Measurements from ENCODE around the gene AKR7A3.
"Not testable (repeated sequence)": the region's sequence is repeated elsewhere in the genome, so short reads cannot be mapped to it uniquely, and the experiment has no call there.

Gene AKR7A3

DNA sequence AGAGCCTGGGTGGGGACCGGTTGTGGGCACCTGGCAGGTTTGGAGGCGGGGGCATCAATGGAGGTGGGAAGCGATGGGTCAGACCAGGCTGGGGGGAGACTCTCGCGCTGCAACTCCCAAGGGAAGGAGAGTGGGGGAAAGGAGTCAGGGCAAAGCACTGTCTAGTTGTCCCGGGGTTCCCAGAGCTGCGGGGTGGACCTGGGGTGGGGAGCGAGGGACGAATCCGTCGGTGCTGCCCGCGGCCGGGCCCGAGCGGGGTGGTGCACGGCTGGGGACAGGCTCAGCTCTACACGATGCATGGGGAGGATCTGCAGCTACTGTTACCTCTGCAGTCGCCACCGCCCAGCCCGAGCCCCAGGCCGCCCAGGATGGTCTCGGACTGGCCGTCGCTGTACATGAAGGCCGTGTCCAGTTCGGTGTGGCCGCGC is 22.9 kb upstream of the AKR7A3 start:
- H3K36me3 ChIP-seq (ENCODE audit: control insufficient read depth in 2 of 2, insufficient read depth in 2 of 2, low read length in 2 of 2): peaks cover 9 to 15% of the 10 kb centered on the region in 2 donors
- peaks cover 40 to 45% of the 10 kb centered on the region in 2 donors for H3K4me1 ChIP-seq (ENCODE audit: control insufficient read depth in 2 of 2, insufficient read depth in 2 of 2, low read length in 2 of 2)
- no peaks in the 10 kb centered on the region for H3K9me3 ChIP-seq (ENCODE audit: control insufficient read depth in 2 of 2, low read length in 2 of 2)
- H3K9ac ChIP-seq (ENCODE audit: low read depth in 1 of 2, low read length in 2 of 2): peak overlapping the region; percentile 72 to 83
- H3K27me3 ChIP-seq (ENCODE audit: control insufficient read depth in 2 of 2, insufficient read depth in 2 of 2, low read length in 2 of 2): no peaks in the 10 kb centered on the region
- H3K27ac ChIP-seq (ENCODE audit: low read depth in 2 of 2, low read length in 2 of 2): peak overlapping the region; percentile 77 to 80
- H3K4me3 ChIP-seq (ENCODE audit: low read length in 2 of 2): peak overlapping the region; percentile 83 to 85

GRCh38 chr1:19310720-19311502 is 22.3 kb upstream of the AKR7A3 start:
- peak overlapping the region; percentile 72 to 83 for H3K9ac ChIP-seq (ENCODE audit: low read depth in 1 of 2, low read length in 2 of 2)
- H3K27me3 ChIP-seq (ENCODE audit: control insufficient read depth in 2 of 2, insufficient read depth in 2 of 2, low read length in 2 of 2): no peaks in the 10 kb centered on the region
- H3K9me3 ChIP-seq (ENCODE audit: control insufficient read depth in 2 of 2, low read length in 2 of 2): no peaks in the 10 kb centered on the region
- H3K36me3 ChIP-seq (ENCODE audit: control insufficient read depth in 2 of 2, insufficient read depth in 2 of 2, low read length in 2 of 2): peaks cover 15 to 18% of the 10 kb centered on the region in 2 donors
- peak overlapping the region; percentile 77 to 80 for H3K27ac ChIP-seq (ENCODE audit: low read depth in 2 of 2, low read length in 2 of 2)
- H3K4me3 ChIP-seq (ENCODE audit: low read length in 2 of 2): peak overlapping the region; percentile 83 to 85
- peaks cover 39 to 45% of the 10 kb centered on the region in 2 donors for H3K4me1 ChIP-seq (ENCODE audit: control insufficient read depth in 2 of 2, insufficient read depth in 2 of 2, low read length in 2 of 2)

DNA sequence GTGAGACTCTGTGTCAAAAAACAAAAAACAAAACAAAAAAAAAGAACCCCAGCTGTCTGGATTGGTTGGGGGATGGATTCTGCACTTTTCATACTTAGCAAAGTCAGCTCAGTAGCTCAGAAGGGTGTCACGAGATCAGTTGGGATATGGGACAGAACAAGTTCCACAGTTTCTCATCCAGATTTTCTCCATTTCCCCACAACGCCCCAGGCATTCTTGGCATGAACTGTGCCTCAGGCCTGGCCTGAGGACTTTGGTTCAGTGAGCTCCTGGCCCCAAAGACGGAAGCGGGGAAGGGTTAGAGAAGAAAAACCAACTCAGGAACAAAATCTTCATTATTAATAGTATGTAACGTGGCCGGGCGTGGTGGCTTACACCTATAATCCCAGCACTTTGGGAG is 21.5 kb upstream of the AKR7A3 start:
- Histone ChIP-seq H3K27me3 (ENCODE audit: control insufficient read depth in 2 of 2, insufficient read depth in 2 of 2, low read length in 2 of 2) (no peaks in the 10 kb centered on the region), H3K36me3 (ENCODE audit: control insufficient read depth in 2 of 2, insufficient read depth in 2 of 2, low read length in 2 of 2) (peaks cover 23 to 24% of the 10 kb centered on the region in 2 donors), H3K9me3 (ENCODE audit: control insufficient read depth in 2 of 2, low read length in 2 of 2) (no peaks in the 10 kb centered on the region), H3K4me1 (ENCODE audit: control insufficient read depth in 2 of 2, insufficient read depth in 2 of 2, low read length in 2 of 2) (peaks cover 37 to 45% of the 10 kb centered on the region in 2 donors), H3K27ac (ENCODE audit: low read depth in 2 of 2, low read length in 2 of 2) (no peak overlapping the region), H3K4me3 (ENCODE audit: low read length in 2 of 2) (no peak overlapping the region), H3K9ac (ENCODE audit: low read depth in 1 of 2, low read length in 2 of 2) (no peak overlapping the region)

- Histone ChIP-seq H3K27ac (ENCODE audit: low read depth in 2 of 2, low read length in 2 of 2) (peak overlapping the region; percentile 24 to 79), H3K4me1 (ENCODE audit: control insufficient read depth in 2 of 2, insufficient read depth in 2 of 2, low read length in 2 of 2) (peaks cover 37 to 45% of the 10 kb centered on the region in 2 donors), H3K9ac (ENCODE audit: low read depth in 1 of 2, low read length in 2 of 2) (no peak overlapping the region), H3K4me3 (ENCODE audit: low read length in 2 of 2) (no peak overlapping the region), H3K36me3 (ENCODE audit: control insufficient read depth in 2 of 2, insufficient read depth in 2 of 2, low read length in 2 of 2) (peaks cover 31 to 32% of the 10 kb centered on the region in 2 donors), H3K27me3 (ENCODE audit: control insufficient read depth in 2 of 2, insufficient read depth in 2 of 2, low read length in 2 of 2) (no peaks in the 10 kb centered on the region), H3K9me3 (ENCODE audit: control insufficient read depth in 2 of 2, low read length in 2 of 2) (no peaks in the 10 kb centered on the region)
These were observed 20.7 kb upstream of the AKR7A3 start for GRCh38 chr1:19309123-19309813.

- peak overlapping the region; percentile 79 to 85 for H3K27ac ChIP-seq (ENCODE audit: low read depth in 2 of 2, low read length in 2 of 2)
- no peak overlapping the region for H3K4me3 ChIP-seq (ENCODE audit: low read length in 2 of 2)
- no peaks in the 10 kb centered on the region for H3K9me3 ChIP-seq (ENCODE audit: control insufficient read depth in 2 of 2, low read length in 2 of 2)
- peaks cover 39 to 40% of the 10 kb centered on the region in 2 donors for H3K36me3 ChIP-seq (ENCODE audit: control insufficient read depth in 2 of 2, insufficient read depth in 2 of 2, low read length in 2 of 2)
- peak overlapping the region; percentile 23 to 34 for H3K9ac ChIP-seq (ENCODE audit: low read depth in 1 of 2, low read length in 2 of 2)
- H3K27me3 ChIP-seq (ENCODE audit: control insufficient read depth in 2 of 2, insufficient read depth in 2 of 2, low read length in 2 of 2): no peaks in the 10 kb centered on the region
- H3K4me1 ChIP-seq (ENCODE audit: control insufficient read depth in 2 of 2, insufficient read depth in 2 of 2, low read length in 2 of 2): peaks cover 30 to 45% of the 10 kb centered on the region in 2 donors
These were observed 19.9 kb upstream of the AKR7A3 start for GRCh38 chr1:19308509-19308907.

- Histone ChIP-seq H3K27me3 (ENCODE audit: control insufficient read depth in 2 of 2, insufficient read depth in 2 of 2, low read length in 2 of 2) (no peaks in the 10 kb centered on the region), H3K9ac (ENCODE audit: low read depth in 1 of 2, low read length in 2 of 2) (peak overlapping the region; percentile 26 to 34), H3K4me1 (ENCODE audit: control insufficient read depth in 2 of 2, insufficient read depth in 2 of 2, low read length in 2 of 2) (peaks cover 26 to 39% of the 10 kb centered on the region in 2 donors), H3K36me3 (ENCODE audit: control insufficient read depth in 2 of 2, insufficient read depth in 2 of 2, low read length in 2 of 2) (peaks cover 43 to 45% of the 10 kb centered on the region in 2 donors), H3K4me3 (ENCODE audit: low read length in 2 of 2) (peak overlapping the region in 1 of 2 donors; percentile 18), H3K9me3 (ENCODE audit: control insufficient read depth in 2 of 2, low read length in 2 of 2) (no peaks in the 10 kb centered on the region), H3K27ac (ENCODE audit: low read depth in 2 of 2, low read length in 2 of 2) (peak overlapping the region; percentile 79 to 85)
These were observed 19.4 kb upstream of the AKR7A3 start for GRCh38 chr1:19307794-19308508.

DNA sequence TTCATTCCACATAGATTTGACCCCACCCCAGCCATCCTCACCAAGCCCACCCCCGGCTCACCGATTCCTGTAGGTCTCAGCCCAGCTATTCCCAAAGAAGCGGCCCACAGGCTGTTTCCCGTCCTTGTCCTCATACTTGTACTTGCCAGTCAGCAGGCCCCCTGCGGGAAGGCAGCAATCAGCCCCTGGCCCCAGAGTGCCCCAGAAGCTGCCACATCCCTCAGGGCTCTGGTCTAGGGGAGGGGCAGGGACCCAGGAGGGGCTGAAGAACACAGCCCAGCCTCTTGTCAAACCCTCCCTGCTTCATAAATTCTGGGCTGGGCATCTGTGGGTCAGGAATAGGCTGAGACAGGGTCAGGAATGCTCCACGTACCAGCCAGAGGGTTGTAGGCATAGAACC is 18.4 kb upstream of the AKR7A3 start:
- Histone ChIP-seq H3K4me3 (ENCODE audit: low read length in 2 of 2) (no peak overlapping the region), H3K9ac (ENCODE audit: low read depth in 1 of 2, low read length in 2 of 2) (no peak overlapping the region), H3K27ac (ENCODE audit: low read depth in 2 of 2, low read length in 2 of 2) (no peak overlapping the region), H3K9me3 (ENCODE audit: control insufficient read depth in 2 of 2, low read length in 2 of 2) (no peaks in the 10 kb centered on the region), H3K36me3 (ENCODE audit: control insufficient read depth in 2 of 2, insufficient read depth in 2 of 2, low read length in 2 of 2) (peaks cover 47 to 49% of the 10 kb centered on the region in 2 donors), H3K4me1 (ENCODE audit: control insufficient read depth in 2 of 2, insufficient read depth in 2 of 2, low read length in 2 of 2) (peaks cover 22 to 34% of the 10 kb centered on the region in 2 donors), H3K27me3 (ENCODE audit: control insufficient read depth in 2 of 2, insufficient read depth in 2 of 2, low read length in 2 of 2) (no peaks in the 10 kb centered on the region)

DNA sequence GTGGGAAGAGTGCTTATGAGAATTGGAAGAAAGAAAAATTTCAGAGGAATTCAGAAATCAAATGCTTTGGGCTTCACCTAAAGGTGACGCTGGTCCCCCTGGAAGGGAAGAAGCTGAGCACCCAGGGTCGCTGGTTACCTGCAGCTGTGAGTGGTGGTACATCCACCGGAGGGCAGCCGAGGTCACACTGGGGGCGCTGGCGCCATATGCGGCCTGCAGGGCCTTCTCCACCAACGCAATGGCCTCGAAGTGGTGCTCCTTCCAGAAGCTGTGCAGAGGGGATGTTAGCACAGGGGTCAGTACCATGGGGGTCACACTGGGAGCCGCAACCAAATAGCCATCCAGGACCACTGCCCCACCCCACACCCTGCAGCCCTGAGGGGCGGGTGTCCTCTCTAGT is 17.3 kb upstream of the AKR7A3 start:
- H3K27me3 ChIP-seq (ENCODE audit: control insufficient read depth in 2 of 2, insufficient read depth in 2 of 2, low read length in 2 of 2): no peaks in the 10 kb centered on the region
- no peak overlapping the region for H3K4me3 ChIP-seq (ENCODE audit: low read length in 2 of 2)
- H3K9ac ChIP-seq (ENCODE audit: low read depth in 1 of 2, low read length in 2 of 2): no peak overlapping the region
- H3K36me3 ChIP-seq (ENCODE audit: control insufficient read depth in 2 of 2, insufficient read depth in 2 of 2, low read length in 2 of 2): peaks cover 47 to 49% of the 10 kb centered on the region in 2 donors
- peaks cover 16 to 26% of the 10 kb centered on the region in 2 donors for H3K4me1 ChIP-seq (ENCODE audit: control insufficient read depth in 2 of 2, insufficient read depth in 2 of 2, low read length in 2 of 2)
- no peak overlapping the region for H3K27ac ChIP-seq (ENCODE audit: low read depth in 2 of 2, low read length in 2 of 2)
- no peaks in the 10 kb centered on the region for H3K9me3 ChIP-seq (ENCODE audit: control insufficient read depth in 2 of 2, low read length in 2 of 2)

DNA sequence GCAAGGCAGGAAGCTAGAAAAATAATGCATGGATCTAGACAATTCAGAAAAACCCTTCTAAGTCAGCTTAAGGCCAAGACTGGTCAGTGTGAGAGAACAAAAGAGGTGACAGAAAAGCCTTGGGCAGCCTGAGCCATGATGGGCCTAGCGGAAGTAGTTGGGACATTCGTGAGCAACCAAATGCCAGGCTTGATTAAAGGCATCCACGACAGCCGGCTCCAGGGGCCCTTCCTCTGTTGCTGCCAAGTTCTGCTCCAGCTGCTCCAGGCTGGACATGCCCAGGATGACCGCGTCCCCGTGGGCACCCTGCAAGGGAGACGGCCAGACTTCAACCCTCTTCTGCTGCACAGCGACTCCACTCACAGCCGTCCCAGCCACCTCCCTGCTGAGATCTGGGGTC is 15.5 kb upstream of the AKR7A3 start:
- not testable (repeated sequence) for H3K27me3 ChIP-seq (ENCODE audit: control insufficient read depth in 2 of 2, insufficient read depth in 2 of 2, low read length in 2 of 2); H3K9ac ChIP-seq (ENCODE audit: low read depth in 1 of 2, low read length in 2 of 2); H3K4me3 ChIP-seq (ENCODE audit: low read length in 2 of 2); H3K27ac ChIP-seq (ENCODE audit: low read depth in 2 of 2, low read length in 2 of 2); H3K9me3 ChIP-seq (ENCODE audit: control insufficient read depth in 2 of 2, low read length in 2 of 2)
- Histone ChIP-seq H3K4me1 (ENCODE audit: control insufficient read depth in 2 of 2, insufficient read depth in 2 of 2, low read length in 2 of 2) (peaks cover 12 to 18% of the 10 kb centered on the region in 2 donors), H3K36me3 (ENCODE audit: control insufficient read depth in 2 of 2, insufficient read depth in 2 of 2, low read length in 2 of 2) (peaks cover 47 to 49% of the 10 kb centered on the region in 2 donors)

All from mucosa of rectum (tissue), 2 donors.